IPS DF 6.9 (cell line): ENCODE data around the gene SSH2.

ENCODE experiments used
- DNase-seq: peaks from one replicate; pipeline ENCODE4 v3.0.0-alpha.2; 2013; ENCODE audit warnings: low read depth, low spot score
- H3K27ac ChIP-seq: one replicate; pipeline ENCODE4 v1.5.1; 2013; ENCODE audit warnings: low read length, control low read depth
- H3K27me3 ChIP-seq: 2 replicates; pipeline ENCODE4 v1.6.1; 2013; ENCODE audit warnings: mild to moderate bottlenecking, low read length; ENCODE audit not compliant: control insufficient read depth, insufficient read depth
- H3K36me3 ChIP-seq: 2 replicates; pipeline ENCODE4 v1.6.1; 2013; ENCODE audit warnings: low read length; ENCODE audit not compliant: control insufficient read depth, insufficient read depth
- H3K4me1 ChIP-seq: 2 replicates; pipeline ENCODE4 v1.6.1; 2013; ENCODE audit warnings: low read length; ENCODE audit not compliant: control insufficient read depth, insufficient read depth
- H3K4me3 ChIP-seq: 2 replicates; pipeline ENCODE4 v1.5.1; 2013; ENCODE audit warnings: mild to moderate bottlenecking, low read length
- H3K9me3 ChIP-seq: 2 replicates; pipeline ENCODE4 v1.6.1; 2013; ENCODE audit warnings: low read length, inconsistent platforms; ENCODE audit not compliant: control insufficient read depth, insufficient read depth
- WGBS: extraction: QIAGEN DNeasy Blood & Tissue Kit; methylation state at CpG from one replicate; pipeline ENCODE4 v1.1.7; 2013; ENCODE audit warnings: mixed read lengths, missing lambda C conversion rate; ENCODE audit not compliant: insufficient read length, insufficient coverage; 5-methylcytosine and 5-hydroxymethylcytosine counted together

Gene SSH2

DNA sequence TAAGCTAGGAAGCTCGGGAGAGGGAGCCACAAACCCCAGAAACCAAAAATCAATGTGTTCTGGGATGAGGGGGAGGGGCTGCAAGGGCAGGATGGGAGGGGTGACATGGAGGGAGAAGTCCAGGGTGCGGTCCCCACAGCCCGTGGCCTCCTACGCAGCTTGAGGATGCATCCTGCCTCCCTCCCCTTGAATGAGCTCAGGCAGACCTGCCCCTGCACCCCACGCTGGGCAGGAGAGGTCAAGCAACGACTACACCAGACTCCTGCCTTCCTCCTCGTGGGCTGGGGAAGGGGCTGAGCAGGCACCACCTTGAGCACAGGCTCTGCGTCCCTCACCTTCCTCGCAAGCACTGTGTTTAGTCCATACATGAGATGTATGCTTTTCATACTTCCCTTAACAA lies 333.2 kb downstream of the SSH2 start:
- no peak for DNase-seq
- no peak overlapping the region for H3K4me3 ChIP-seq
- no peaks in the 10 kb centered on the region for H3K36me3 ChIP-seq
- peaks cover 22% of the 10 kb centered on the region for H3K4me1 ChIP-seq
- no peaks in the 10 kb centered on the region for H3K9me3 ChIP-seq
- WGBS = no CpG with 5 or more reads among the region's 9 CpGs
- no peaks in the 10 kb centered on the region for H3K27me3 ChIP-seq
- no peak overlapping the region for H3K27ac ChIP-seq

DNA sequence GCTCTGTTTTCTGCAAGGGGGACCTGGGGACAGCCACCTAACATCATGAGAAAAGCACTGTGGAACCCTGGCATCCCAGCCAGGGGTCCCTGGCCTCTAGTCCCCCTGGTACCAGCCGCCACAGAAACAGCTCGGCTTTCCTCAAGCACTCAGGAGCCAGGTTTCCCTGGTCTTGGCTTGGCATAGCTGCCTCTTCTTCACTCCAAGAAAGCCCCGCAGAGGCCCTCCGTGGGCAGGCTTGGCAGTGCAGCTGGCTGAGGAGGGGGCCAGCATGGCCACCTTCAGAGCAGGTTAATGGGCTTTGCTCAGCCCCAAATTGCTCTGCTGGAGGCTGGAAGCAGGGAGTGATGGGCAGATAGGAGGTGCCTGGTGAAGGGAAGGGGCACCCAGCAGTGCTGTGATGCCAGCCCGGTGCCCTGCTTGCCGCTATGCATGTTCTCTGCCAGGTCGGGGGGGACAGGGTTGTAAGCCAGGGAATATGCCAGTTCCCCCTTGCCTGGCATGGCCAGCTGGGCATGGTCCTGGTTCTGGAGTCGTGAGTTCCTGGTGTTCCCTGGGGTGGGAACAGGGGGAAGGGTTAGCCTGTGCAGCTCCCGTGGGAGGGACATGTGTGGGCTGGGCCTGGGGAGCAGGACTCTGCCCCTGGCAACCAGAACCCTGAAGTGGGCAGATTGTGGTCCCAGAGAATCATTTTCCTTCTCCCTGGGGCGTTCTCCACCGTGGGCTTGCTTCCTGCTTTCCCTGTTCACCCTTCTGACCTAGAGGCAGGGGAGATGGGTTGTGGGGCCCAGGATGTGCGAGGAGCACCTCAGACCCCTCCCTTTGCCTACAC lies 333.9 kb downstream of the SSH2 start:
- no CpG with 5 or more reads among the region's 12 CpGs for WGBS
- Histone ChIP-seq H3K4me3 (no peak overlapping the region), H3K27ac (no peak overlapping the region), H3K36me3 (no peaks in the 10 kb centered on the region), H3K4me1 (peaks cover 22% of the 10 kb centered on the region), H3K9me3 (no peaks in the 10 kb centered on the region), H3K27me3 (no peaks in the 10 kb centered on the region)
- no peak for DNase-seq

DNA sequence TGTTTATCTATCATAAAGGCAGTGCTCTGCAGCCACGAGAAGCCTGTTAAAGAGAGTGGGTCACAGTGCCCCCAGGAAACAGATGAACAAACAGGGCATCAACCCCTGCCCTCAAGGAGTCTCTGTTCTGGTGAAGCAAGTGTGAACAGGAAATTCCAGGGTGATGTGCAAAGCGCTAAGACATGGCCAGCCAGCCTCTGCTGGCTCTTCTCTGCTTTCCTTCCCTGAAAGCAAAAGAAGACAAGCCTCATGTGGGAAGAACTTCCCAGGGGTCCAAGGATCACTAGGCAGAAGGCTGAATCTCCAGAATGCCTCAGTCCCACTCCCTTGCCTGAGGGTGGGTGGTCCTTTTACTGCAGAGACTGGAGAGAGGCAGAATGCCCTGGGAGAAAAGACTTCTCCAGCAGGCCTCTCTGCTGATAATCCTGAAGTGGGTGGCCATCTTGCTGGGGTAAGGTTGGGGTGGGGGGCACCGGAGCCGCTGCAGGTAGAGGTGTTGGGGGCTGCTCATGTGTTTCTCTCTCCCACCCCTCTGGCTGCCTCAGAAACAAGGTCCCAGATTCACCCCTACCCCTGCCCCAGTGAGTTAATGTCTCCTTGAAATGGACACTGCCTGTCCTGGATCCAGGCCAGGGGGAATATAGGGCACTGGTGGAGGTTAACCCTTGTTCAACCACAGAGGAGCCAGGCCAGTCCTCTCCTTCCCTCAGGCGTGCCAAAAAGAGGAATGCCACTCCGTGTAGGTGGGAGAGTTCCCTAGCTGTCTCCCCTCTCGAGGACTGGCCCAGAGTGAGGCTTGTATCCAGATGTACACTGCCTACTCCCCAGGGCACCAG lies 334.7 kb downstream of the SSH2 start:
- H3K27ac ChIP-seq = no peak overlapping the region
- WGBS = no CpG with 5 or more reads among the region's 7 CpGs
- H3K27me3 ChIP-seq = no peaks in the 10 kb centered on the region
- H3K36me3 ChIP-seq = no peaks in the 10 kb centered on the region
- H3K4me1 ChIP-seq = peaks cover 22% of the 10 kb centered on the region
- DNase-seq = no peak
- H3K9me3 ChIP-seq = no peaks in the 10 kb centered on the region
- no peak overlapping the region for H3K4me3 ChIP-seq

DNA sequence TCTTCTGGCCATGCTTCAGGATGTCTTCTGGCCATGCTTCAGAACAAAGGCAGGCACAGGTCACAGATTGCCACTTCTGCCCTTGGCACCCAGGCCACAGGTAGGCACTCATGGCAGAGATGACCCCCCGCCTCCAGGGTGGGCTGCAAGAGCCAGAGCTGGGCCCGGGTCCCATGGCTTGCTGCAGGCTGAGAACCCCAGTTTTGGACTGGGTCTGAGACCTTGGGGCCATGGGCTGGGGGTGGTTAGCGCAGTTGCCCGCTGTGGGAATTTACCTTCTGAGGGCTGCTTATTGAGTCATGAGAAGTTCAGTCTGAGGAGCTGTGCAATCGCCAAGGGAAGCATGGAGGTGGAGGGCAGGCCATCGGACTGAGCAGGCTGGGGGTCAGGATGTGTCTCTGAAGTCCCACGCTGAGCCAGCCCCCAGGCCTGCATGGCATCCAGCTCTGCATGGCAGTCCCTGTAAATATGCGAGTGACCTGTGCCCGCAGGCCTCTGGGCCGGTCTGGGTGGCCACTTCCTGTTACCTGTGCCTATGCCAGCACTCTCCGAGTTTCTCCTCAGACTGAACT lies 335.4 kb downstream of the SSH2 start:
- H3K9me3 ChIP-seq = no peaks in the 10 kb centered on the region

DNA sequence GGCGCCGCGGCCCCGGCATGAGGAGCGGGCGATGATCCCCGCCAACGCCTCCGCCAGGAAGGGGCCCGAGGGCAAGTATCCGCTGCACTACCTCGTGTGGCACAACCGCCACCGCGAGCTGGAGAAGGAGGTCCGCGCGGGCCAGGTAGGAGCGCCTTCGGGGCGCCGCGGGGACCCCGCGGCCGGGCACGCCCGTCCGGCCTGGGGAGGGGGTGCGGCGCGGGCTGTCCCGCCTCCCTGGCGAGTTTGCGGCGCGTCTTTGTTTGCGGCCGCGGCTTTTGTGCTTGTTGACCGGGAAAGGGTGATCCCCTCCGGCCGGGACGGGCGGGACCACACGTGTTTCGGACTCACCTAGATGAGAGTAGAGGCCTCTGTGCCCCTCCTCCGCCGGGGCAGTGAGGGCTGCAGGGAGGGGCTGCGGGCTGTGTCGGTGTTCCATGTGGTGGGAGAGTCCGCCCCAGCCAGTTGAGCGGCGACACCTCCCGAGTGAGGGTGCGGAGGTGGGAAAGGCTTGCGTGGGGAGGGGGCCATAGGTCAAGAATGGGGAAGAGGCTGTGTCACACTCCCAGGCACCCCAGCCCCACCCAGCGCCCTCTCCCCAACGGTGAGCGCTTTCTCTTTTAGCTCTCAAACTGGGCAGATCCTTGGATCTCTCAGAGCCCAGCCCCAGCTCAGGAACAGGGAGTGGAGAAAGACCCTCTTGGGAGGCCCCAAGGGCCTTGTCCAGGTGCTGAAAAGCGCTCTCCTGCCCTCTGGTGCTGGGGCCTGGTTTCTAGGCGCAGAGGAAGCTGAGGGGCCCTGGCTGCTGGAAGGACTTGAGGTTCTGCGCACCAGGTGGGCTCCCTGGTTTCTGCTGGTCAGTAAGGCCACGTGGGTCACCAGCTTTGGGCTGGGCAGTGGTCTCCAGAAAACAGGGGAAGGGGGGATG lies 336.2 kb downstream of the SSH2 start:
- no peaks in the 10 kb centered on the region for H3K36me3 ChIP-seq
- no peaks in the 10 kb centered on the region for H3K27me3 ChIP-seq
- H3K4me1 ChIP-seq = peaks cover 28% of the 10 kb centered on the region
- no CpG with 5 or more reads among the region's 64 CpGs for WGBS
- H3K4me3 ChIP-seq = peak overlapping the region; percentile 65
- H3K27ac ChIP-seq = no peak overlapping the region
- H3K9me3 ChIP-seq = no peaks in the 10 kb centered on the region
- DNase-seq = no peak

More for the DNA sequence above, 335.4 kb downstream of the SSH2 start:
- DNase-seq = no peak
- no peaks in the 10 kb centered on the region for H3K36me3 ChIP-seq
- no peak overlapping the region for H3K4me3 ChIP-seq
- no CpG with 5 or more reads among the region's 11 CpGs for WGBS
- H3K4me1 ChIP-seq = peaks cover 28% of the 10 kb centered on the region
- no peak overlapping the region for H3K27ac ChIP-seq
- H3K27me3 ChIP-seq = no peaks in the 10 kb centered on the region

DNA sequence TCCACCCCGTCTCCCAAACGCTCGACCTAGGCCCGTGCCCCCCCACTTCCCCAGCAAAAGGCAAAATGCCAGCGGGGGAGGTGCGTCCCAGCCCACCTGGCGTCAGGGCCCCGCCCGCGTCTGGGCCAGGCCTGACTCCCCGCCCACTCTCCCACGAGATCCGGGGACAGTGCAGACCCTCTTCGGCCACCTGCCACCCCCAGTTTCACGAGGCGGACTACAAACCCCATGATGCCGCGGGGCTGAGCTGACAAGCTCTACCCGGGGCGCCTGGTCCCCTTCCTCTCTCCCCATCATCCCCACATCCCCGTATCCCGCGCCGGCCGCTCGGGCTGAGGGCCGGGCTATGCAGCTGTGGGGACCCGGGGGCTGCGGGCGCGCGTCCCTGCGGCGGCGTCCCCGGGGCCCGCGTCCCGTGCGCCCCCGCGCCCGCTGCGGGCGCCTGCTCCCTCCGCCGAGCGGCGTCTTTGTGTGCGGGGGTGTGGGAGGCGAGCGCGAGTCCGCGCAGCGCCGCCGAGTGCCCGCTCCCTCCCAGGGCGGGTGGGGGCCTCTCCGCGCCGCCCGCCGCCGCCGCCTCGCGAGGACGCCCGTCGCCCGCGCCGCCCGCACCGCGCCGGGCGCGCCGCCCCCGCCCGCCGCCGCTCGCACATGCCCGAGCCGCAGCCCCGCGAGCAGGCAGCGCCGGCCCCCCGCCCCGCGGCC lies 337.0 kb downstream of the SSH2 start, which contains the start of gene ANKRD13B:
ANKRD13B (plus strand) TSS at position 283 of the 702 bp plus-strand sequence. CDS start 490 bp downstream, outside the sequence.
- H3K4me3 ChIP-seq = peak within 1 kb of the TSS; percentile 65
- WGBS = no CpG with 5 or more reads among the region's 96 CpGs
- no peak within 1 kb of the TSS for H3K27ac ChIP-seq
- no peaks in the 10 kb centered on the region for H3K9me3 ChIP-seq
- H3K4me1 ChIP-seq = peaks cover 30% of the 10 kb centered on the region
- no peak for DNase-seq
- no peaks in the 10 kb centered on the region for H3K27me3 ChIP-seq
- H3K36me3 ChIP-seq = no peaks in the 10 kb centered on the region

DNA sequence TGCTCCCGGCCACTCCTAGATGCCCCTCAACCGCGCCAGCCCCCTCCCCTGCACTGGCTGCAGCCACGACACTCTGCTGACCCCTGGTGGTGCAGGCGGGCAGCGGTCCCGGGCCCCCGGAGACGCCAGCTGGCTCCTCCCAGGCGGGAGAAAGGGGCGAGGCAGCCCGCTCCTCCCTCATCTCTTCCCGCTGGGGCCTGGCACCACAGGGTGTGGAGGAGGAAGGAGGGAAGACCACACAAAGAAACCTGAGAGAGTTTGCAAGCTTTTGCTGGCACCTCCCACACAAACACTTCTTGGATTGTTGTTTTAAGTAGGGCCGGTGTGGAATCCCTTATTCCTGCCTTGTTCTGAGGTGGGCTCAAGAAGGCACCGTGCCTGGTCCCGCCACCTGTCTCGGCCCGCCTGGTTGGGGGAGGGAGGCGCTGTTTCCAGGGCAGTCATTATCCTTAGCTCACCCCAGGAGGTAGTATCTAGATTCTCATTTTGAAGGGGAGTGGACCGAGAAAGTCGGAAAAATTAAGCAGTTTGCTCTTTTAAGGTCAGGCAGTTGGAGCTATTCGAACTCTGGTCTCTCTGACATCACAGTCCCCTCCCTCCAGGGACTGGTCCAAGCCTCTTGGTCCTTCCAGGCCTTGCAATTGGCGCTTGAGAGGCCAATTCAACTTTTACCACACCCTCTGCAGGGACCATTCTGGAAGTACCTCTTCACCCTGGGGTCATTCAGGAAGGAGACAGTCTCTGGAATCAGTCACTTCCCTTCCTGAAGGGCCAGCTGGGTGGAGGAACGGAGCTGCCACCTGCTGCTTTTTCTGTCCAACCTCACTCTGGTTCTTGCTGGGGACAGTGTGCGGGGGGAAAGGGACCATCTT lies 338.1 kb downstream of the SSH2 start:
- H3K4me1 ChIP-seq = peaks cover 25% of the 10 kb centered on the region
- no CpG with 5 or more reads among the region's 25 CpGs for WGBS
- no peak for DNase-seq

DNA sequence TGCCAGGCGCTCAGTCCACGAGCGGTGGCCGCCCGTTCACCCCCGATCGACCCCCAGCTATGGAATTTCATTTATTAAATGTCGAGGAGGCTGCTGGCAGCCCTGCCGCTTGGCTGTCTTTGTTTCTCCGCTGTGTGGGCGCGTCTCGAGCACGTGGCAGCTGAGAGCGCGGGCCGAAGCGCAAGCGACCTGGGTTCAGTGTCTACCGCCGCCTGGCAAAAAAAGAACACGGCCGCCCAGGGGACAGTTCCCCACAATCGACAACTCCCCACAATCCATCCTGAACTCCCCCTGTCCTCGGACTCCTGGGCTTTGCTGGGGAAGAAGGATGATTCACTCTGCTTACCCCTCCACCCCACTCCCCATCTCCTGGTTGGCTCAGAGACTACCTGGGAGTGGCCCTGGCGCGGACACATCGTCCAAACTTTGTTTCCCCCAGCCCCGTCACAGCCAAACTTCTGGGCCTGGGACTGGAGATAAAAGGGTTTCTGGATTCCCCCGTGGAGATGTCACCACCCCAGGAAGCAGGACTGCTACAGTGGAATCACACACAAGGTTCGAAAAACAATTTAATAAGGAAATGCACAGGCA lies 338.8 kb downstream of the SSH2 start:
- Histone ChIP-seq H3K4me1 (peaks cover 20% of the 10 kb centered on the region), H3K9me3 (no peaks in the 10 kb centered on the region), H3K27ac (no peak overlapping the region), H3K36me3 (no peaks in the 10 kb centered on the region), H3K4me3 (peak overlapping the region; percentile 74; the same call in 1 of the 2 replicates), H3K27me3 (no peaks in the 10 kb centered on the region)
- DNase-seq = no peak
- WGBS = no CpG with 5 or more reads among the region's 31 CpGs

More for the DNA sequence above, 338.1 kb downstream of the SSH2 start:
- H3K27me3 ChIP-seq = no peaks in the 10 kb centered on the region
- no peak overlapping the region for H3K27ac ChIP-seq
- H3K9me3 ChIP-seq = no peaks in the 10 kb centered on the region
- H3K4me3 ChIP-seq = peak overlapping the region; percentile 74; the same call in 1 of the 2 replicates
- no peaks in the 10 kb centered on the region for H3K36me3 ChIP-seq
